Thyroid gland (tissue), 4 donors: ENCODE measurements around the gene GOLIM4.

ENCODE experiments used
- POLR2A ChIP-seq, 2 donors: fragments of 450-650 bp; IDR thresholded peaks; one replicate each; pipeline ENCODE4 v1.6.1; 2017; ENCODE audit warnings: antibody characterized with exemption in 2 of 2, mild to moderate bottlenecking in 2 of 2, moderate library complexity in 1 of 2
- TF ChIP-seq, protein P1 (sequence below), 6 experiments: fragments of 200-600 bp in 3 of 6; fragments of 450-650 bp in 3 of 6; sonication (generic) in 3 of 6; IDR thresholded peaks; one replicate each; pipeline ENCODE4 v1.5.1; 2016 to 2019; ENCODE audit warnings: antibody characterized with exemption in 6 of 6, mild to moderate bottlenecking in 2 of 6, inconsistent platforms in 1 of 6, moderate library complexity in 1 of 6

DNA sequence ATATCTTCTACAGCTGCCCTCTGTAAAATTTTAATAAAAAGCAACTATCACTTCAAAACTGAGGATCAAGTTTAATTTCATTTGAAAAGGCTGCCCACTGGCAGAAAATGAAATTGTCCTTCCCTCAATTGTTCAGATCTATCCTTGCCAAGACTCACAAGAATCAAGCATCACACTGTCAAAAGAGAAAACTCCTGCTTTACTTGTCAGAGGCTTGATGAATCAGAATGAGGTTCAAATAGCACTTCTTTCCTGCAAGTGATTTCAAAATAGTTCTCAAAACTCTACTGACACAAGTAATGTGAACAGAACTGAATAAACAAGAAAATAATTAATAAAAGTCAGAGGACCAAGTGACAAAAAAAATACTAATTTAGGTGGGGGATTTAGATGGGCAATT, 70.6 kb downstream of the GOLIM4 start:
- TF ChIP-seq, protein P1, sequence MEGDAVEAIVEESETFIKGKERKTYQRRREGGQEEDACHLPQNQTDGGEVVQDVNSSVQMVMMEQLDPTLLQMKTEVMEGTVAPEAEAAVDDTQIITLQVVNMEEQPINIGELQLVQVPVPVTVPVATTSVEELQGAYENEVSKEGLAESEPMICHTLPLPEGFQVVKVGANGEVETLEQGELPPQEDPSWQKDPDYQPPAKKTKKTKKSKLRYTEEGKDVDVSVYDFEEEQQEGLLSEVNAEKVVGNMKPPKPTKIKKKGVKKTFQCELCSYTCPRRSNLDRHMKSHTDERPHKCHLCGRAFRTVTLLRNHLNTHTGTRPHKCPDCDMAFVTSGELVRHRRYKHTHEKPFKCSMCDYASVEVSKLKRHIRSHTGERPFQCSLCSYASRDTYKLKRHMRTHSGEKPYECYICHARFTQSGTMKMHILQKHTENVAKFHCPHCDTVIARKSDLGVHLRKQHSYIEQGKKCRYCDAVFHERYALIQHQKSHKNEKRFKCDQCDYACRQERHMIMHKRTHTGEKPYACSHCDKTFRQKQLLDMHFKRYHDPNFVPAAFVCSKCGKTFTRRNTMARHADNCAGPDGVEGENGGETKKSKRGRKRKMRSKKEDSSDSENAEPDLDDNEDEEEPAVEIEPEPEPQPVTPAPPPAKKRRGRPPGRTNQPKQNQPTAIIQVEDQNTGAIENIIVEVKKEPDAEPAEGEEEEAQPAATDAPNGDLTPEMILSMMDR (IDR thresholded peaks at IDR 0.05) = no peak
- no peak for TF ChIP-seq POLR2A (IDR thresholded peaks at IDR 0.05)
